SKM-1 (cell line): ENCODE measurements around the gene LSAMP.

Experiments used
- DNase-seq: peaks from one replicate; lab custom pipeline; 2025; ENCODE audit not compliant: unreplicated experiment; lab: John Stamatoyannopoulos, UW

LSAMP gene

GRCh38 chr3:116367761-116368395 is 77.4 kb downstream of the LSAMP start:
- no peak for DNase-seq

GRCh38 chr3:116356056-116356455 is 89.2 kb downstream of the LSAMP start:
- DNase-seq: no peak

DNA sequence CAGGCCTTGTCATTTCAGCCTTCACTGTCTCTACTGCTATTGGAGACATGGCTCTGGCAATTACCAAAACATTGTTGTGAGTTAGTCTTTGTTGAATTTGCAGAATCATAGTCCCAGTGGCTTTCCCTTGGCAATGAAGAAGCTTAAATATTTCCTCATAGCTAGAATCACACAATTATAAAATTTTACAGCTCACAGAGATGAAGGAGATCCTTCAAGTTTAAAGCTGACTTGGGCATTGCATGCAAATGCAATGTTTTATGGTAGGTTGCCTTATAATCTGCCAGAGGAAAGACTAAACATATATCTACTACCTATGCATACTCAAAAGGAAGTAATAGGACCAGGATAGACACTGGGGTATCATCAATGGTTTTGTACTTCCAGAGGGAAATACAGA is 90.9 kb downstream of the LSAMP start:
- no peak for DNase-seq

GRCh38 chr3:116350119-116350733 is 95.1 kb downstream of the LSAMP start:
- no peak for DNase-seq

DNA sequence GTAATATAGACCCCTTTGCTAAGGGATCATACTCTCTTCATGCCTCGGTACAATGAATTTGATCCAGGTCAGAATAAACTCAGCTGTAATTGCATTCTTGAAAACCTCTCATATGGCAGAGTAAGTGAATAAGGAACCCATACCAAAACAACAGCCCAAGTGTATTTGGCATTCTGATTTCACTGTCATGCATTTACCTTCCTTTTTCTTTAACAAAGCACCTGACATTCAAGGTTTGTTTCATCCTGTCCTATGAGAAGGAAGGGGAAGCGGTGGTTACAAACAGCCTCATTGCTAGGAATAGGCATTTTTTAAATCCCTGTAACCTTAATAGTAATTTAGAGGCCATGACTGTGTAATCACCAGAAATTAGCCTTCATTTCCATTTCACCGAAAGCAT is 97.1 kb downstream of the LSAMP start:
- DNase-seq: no peak

DNA sequence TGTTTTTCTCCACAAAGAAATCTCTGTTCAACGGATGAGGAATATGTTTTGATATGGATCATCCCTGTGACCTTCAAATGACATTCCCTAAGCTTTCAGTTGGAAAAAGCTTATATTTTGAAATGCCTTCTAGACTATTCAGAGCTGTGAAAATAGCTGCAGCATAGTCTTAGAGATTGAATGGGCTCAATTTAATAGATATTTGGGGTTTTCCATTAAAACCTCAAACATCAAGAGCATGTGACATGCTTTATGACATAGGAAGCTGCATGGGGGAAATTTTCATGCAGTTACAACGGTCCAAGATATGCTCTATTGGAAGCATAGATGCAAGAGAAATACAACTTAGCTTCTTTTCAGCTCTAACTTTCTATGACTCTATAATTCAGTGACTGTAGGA is 102.8 kb downstream of the LSAMP start:
- no peak for DNase-seq

GRCh38 chr3:116341899-116342298 is 103.4 kb downstream of the LSAMP start:
- DNase-seq: no peak

DNA sequence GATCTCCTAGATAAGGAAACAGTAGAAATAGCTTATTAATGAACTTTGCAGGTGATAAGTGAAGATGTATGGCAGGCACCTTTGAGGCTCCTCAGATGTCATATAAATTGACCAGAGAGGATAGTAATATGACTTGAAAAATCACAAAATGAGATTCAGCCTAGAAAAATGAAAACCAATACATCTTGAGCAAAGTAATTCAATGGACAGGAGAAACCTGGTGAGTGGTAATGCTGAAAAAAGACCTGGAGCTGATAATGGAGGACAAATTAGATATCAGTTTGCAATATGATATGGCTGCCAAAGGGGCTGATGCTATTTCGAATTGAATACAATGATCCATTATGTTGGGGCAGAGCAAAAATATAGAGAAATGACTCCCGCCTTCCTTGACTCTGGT is 103.9 kb downstream of the LSAMP start:
- DNase-seq: no peak

- DNase-seq: no peak
Observed at GRCh38 chr3:116340680-116341216, 104.5 kb downstream of the LSAMP start.

GRCh38 chr3:116339441-116340028 is 105.8 kb downstream of the LSAMP start:
- DNase-seq: no peak

GRCh38 chr3:116338713-116339112 is 106.6 kb downstream of the LSAMP start:
- no peak for DNase-seq

- no peak for DNase-seq
Observed at GRCh38 chr3:116337229-116337628, 108.1 kb downstream of the LSAMP start.

DNA sequence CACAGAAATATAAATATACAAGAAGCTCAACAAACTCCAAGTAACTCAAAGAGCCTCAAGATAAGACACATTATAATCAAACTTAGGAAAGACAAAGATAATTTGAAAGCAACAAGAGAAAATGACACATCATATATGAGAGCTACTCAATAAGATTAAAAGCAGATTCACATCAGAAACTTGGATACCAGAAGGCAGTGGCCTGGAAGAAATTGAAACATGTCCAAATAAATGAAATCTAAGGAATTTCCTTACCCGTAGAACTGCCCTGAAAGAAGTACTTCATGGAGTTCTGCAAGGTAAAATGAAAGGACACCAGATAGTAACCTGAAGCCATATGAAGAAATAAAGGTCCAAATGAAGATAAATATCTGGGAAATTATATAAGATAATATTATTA is 113.9 kb downstream of the LSAMP start:
- DNase-seq: no peak

GRCh38 chr3:116322750-116323375 is 122.4 kb downstream of the LSAMP start:
- no peak for DNase-seq

DNA sequence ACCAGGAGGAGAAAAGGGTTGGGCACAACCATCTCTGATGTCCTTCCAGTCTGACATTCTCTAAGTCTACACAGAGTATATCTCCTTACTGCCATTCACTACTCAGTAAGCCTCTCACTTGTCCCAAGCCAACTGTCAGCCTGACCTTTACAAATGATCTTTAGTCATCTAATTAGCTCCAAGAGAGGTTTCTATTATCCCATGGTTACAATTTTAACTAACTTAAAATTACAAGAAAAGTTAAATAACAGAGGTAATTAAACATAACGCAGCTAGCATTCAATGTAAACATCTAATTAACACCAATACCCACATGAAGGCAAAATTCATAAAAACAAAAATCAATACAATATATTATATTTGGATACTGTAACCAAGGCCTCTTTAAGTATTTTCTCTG is 126.9 kb downstream of the LSAMP start:
- no peak for DNase-seq

- no peak for DNase-seq
Observed at GRCh38 chr3:116316771-116317170, 128.5 kb downstream of the LSAMP start.

DNA sequence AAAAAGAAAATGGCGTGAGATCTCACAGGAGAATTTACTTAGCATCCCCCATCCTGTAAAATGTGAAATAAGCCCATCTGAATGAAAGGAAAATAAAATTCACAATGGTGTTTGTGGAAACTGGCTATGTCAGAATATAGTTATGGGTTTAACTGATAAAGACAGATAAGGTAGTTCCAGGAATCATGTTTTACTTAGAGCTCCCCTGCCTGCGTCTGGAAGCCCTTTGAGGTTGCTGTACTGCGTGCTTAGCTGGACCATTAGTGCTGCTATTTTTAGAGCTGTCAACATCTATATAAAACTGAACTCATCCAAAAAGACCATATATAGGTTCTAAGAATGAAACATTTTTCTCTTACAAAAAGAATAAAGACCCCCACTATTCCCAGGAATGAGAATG is 130.8 kb downstream of the LSAMP start:
- DNase-seq: no peak

GRCh38 chr3:116306720-116307119 is 138.6 kb downstream of the LSAMP start:
- DNase-seq: no peak

GRCh38 chr3:116306149-116306548 is 139.1 kb downstream of the LSAMP start:
- DNase-seq: no peak

- no peak for DNase-seq
Observed at GRCh38 chr3:116302087-116302747, 143.1 kb downstream of the LSAMP start.

DNA sequence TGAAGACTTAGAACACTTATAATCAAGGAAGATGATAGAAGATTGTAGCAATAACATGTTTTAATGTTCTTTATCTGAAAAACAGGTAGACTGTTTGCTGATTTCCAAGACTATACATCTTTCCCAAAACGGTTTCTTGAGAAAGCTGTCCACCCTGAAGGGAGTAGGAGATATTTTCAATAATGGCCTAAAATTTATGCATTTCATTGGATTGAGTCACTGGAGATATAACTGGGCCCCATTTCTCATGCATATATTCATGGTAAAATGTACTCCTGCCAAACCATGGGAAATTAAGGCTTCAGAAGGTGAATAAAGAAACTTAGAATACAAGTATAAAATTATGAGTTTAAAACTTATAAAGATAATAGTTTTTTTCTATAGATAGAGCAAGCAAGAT is 143.9 kb downstream of the LSAMP start:
- no peak for DNase-seq
